Activated CD8-positive, alpha-beta T cell treated with anti-CD3 and anti-CD28 coated beads for 36 hours (primary cell): ENCODE results near the gene LAPTM5. TPM values are rescaled to one million over a fixed set of nuclear protein-coding genes. Genes with fewer than 3 reads are reported as not detected.

Experiments
- ATAC-seq: fragments of 200-7000 bp; cut with Tn5 transposase; one replicate; pipeline ENCODE4 v1.10.0; 2021; ENCODE audit warnings: mild to moderate bottlenecking, moderate library complexity
- CTCF ChIA-PET: fragments of 350-600 bp; sonication (Branson Sonifier 250); formaldehyde crosslinking; loops from one replicate; lab custom pipeline; 2021; ENCODE audit warnings: antibody characterized with exemption; lab: Charles Lee
- POLR2A ChIA-PET: fragments of 350-600 bp; sonication (Branson Sonifier 250); formaldehyde crosslinking; loops from one replicate; lab custom pipeline; 2021; ENCODE audit warnings: antibody characterized with exemption; lab: Charles Lee
- DNase-seq: peaks from one replicate; pipeline ENCODE4 v3.0.0-alpha.2; 2020
- H3K27ac Mint-ChIP-seq: one replicate; pipeline ENCODE4 v1.8.0; 2021; ENCODE audit warnings: mild to moderate bottlenecking, mixed read lengths
- H3K27me3 Mint-ChIP-seq: one replicate; pipeline ENCODE4 v1.8.0; 2021; ENCODE audit warnings: mixed read lengths
- H3K36me3 Mint-ChIP-seq: one replicate; pipeline ENCODE4 v1.8.0; 2021; ENCODE audit warnings: low read depth, mixed read lengths
- H3K4me1 Mint-ChIP-seq: one replicate; pipeline ENCODE4 v1.8.0; 2021; ENCODE audit warnings: low read depth, mixed read lengths
- H3K4me3 Mint-ChIP-seq: one replicate; pipeline ENCODE4 v1.8.0; 2021; ENCODE audit warnings: mild to moderate bottlenecking, moderate library complexity, mixed read lengths
- H3K9me3 Mint-ChIP-seq: one replicate; pipeline ENCODE4 v1.8.0; 2021; ENCODE audit warnings: mixed read lengths
- CTCF ChIP-seq: fragments of 200-600 bp; IDR thresholded peaks from one replicate; pipeline ENCODE4 v1.8.0; 2022; ENCODE audit warnings: antibody characterized with exemption, mild to moderate bottlenecking
- intact Hi-C: fragments of 100-400 bp; cut with micrococcal nuclease; formaldehyde crosslinking; loops from one replicate; pipeline ENCODE4 v1.10.0; 2022
- total RNA-seq, 2 experiments: library from RNA; stranded (reverse); gene quantifications; one replicate each; pipeline ENCODE4 v1.2.3, GENCODE V29; 2021

LAPTM5 gene
- total RNA-seq, 2 experiments from 2014 or later = 229 to 237 TPM

- Mint-ChIP-seq H3K4me3 (no peak overlapping the region), H3K27me3 (no peaks in the 10 kb centered on the region), H3K36me3 (peaks cover 26% of the 10 kb centered on the region), H3K4me1 (peaks cover 15% of the 10 kb centered on the region), H3K9me3 (no peaks in the 10 kb centered on the region), H3K27ac (no peak overlapping the region)
- TF ChIP-seq CTCF = no peak
- intact Hi-C loops = no loop called here
- ATAC-seq (no peak), DNase-seq (no peak)
- CTCF ChIA-PET = interaction anchor here (1.0 to 9.2 kb wide), 4 partner anchors 11 to 52 kb away, joined by 3 to 132 read pairs (median 10); no protein-coding TSS in a partner anchor
- POLR2A ChIA-PET = interaction anchor here (0.8 to 36.3 kb wide), 6 partner anchors 11 to 48 kb away, joined by 4 to 671 read pairs (median 10); partner anchors contain the start of gene LAPTM5
Measured at GRCh38 chr1:30730346-30731108, 27.0 kb downstream of the LAPTM5 start.

GRCh38 chr1:30729901-30730300, 27.7 kb downstream of the LAPTM5 start:
- ATAC-seq (no peak), DNase-seq (no peak)
- no peak overlapping the region for H3K4me3 Mint-ChIP-seq
- no peak for TF ChIP-seq CTCF
- no peaks in the 10 kb centered on the region for H3K9me3 Mint-ChIP-seq
- no peaks in the 10 kb centered on the region for H3K27me3 Mint-ChIP-seq
- peaks cover 15% of the 10 kb centered on the region for H3K4me1 Mint-ChIP-seq
- POLR2A ChIA-PET = interaction anchor here (0.8 to 36.3 kb wide), 6 partner anchors 11 to 49 kb away, joined by 3 to 671 read pairs (median 4); partner anchors contain the start of gene LAPTM5
- peaks cover 21% of the 10 kb centered on the region for H3K36me3 Mint-ChIP-seq
- CTCF ChIA-PET = interaction anchor here (1.0 to 9.2 kb wide), 4 partner anchors 11 to 53 kb away, joined by 3 to 132 read pairs (median 10); no protein-coding TSS in a partner anchor
- intact Hi-C loops = no loop called here
- H3K27ac Mint-ChIP-seq = no peak overlapping the region

DNA sequence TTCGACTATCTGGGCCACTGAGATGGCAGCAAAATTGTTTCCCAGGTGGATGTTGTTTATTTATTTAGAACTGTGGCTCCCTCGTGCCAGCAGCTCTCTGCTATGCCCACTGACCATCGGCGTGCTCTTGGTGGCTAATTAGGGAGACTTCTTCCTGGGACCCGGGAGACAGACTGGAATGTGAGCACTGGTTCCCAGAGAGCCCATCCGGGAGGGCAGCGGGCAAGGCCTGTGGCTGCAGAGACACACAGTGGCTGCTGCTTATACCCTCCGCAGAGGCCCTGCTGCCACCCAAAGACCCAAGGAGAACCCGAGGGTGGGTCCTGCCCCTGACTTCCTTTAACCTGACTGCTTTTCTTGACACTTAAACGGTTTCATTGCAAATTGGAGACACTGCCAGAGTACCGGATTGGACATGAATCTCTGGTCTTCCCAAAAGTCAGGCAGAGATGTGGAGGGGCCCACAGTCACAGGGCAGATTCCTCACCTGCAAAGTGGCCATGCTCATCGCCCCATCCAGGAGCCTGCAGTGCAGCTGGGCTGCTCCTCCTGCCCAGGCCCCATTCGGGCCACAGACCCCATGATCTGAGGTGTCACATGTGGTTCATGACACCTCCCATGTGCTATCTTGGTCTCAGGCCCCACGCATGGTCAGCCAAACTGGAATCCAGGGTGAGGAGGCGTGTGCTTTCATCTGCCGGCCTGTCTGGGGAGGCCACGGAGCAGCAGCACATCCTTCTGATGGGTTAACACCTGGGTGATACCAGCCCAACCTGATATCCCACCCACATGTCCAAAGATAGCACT, 28.5 kb downstream of the LAPTM5 start:
- Mint-ChIP-seq H3K36me3 (peaks cover 14% of the 10 kb centered on the region), H3K4me1 (peaks cover 16% of the 10 kb centered on the region), H3K27ac (no peak overlapping the region), H3K27me3 (no peaks in the 10 kb centered on the region), H3K9me3 (no peaks in the 10 kb centered on the region), H3K4me3 (no peak overlapping the region)
- TF ChIP-seq CTCF = no peak
- ChIA-PET POLR2A (interaction anchor here (0.8 to 36.3 kb wide), 8 partner anchors 10 to 43 kb away, joined by 3 to 671 read pairs (median 5); partner anchors contain the start of gene LAPTM5), CTCF (interaction anchor here (0.9 to 9.2 kb wide), 7 partner anchors 10 to 182 kb away, joined by 3 to 132 read pairs (median 11); no protein-coding TSS in a partner anchor)
- intact Hi-C loops = no loop called here
- DNase-seq = no peak
- ATAC-seq = no peak

DNA sequence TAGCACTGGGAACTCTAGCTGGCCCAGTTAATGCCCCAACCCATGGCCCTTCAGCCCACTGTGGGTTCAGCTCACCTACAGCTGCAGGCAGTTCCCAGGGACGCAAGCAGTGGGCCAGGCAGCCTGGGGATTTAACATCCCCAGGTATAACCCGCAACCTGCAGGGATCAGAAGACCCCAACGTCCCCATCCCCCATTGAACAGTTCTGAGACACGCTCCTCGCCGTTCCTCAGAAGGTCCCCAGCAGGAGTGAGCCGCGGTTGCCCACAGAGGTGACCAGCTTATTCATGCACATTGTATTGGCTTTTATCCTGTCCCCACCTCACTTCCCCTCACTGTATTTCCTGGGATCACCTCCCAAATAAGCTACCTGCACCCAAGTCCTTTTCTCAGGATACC, 29.2 kb downstream of the LAPTM5 start:
- no peak for ATAC-seq
- Mint-ChIP-seq H3K27ac (no peak overlapping the region), H3K9me3 (no peaks in the 10 kb centered on the region), H3K36me3 (peaks cover 10% of the 10 kb centered on the region), H3K27me3 (no peaks in the 10 kb centered on the region), H3K4me1 (peaks cover 19% of the 10 kb centered on the region), H3K4me3 (no peak overlapping the region)
- CTCF ChIA-PET = interaction anchor here (0.9 to 9.2 kb wide), 5 partner anchors 9 to 182 kb away, joined by 3 to 132 read pairs (median 11); no protein-coding TSS in a partner anchor
- no peak for DNase-seq
- POLR2A ChIA-PET = interaction anchor here (0.8 to 36.3 kb wide), 4 partner anchors 9 to 44 kb away, joined by 3 to 671 read pairs (median 11); partner anchors contain the start of gene LAPTM5
- no peak for TF ChIP-seq CTCF
- intact Hi-C loops = no loop called here
